Uterus (tissue), 2 donors: ENCODE results near the gene THAP4.

Source experiments
- POLR2A ChIP-seq, 2 donors: fragments of 450-650 bp; IDR thresholded peaks; one replicate each; pipeline ENCODE4 v1.6.1; 2016; ENCODE audit warnings: antibody characterized with exemption in 2 of 2, mild to moderate bottlenecking in 1 of 2, moderate library complexity in 1 of 2
- TF ChIP-seq, protein P1 (sequence below), 4 experiments: fragments of 200-600 bp in 2 of 4; fragments of 450-650 bp in 2 of 4; sonication (generic) in 2 of 4; IDR thresholded peaks; one replicate each; pipeline ENCODE4 v1.5.1; 2016 to 2019; ENCODE audit warnings: antibody characterized with exemption in 4 of 4, mild to moderate bottlenecking in 2 of 4, moderate library complexity in 1 of 4

DNA sequence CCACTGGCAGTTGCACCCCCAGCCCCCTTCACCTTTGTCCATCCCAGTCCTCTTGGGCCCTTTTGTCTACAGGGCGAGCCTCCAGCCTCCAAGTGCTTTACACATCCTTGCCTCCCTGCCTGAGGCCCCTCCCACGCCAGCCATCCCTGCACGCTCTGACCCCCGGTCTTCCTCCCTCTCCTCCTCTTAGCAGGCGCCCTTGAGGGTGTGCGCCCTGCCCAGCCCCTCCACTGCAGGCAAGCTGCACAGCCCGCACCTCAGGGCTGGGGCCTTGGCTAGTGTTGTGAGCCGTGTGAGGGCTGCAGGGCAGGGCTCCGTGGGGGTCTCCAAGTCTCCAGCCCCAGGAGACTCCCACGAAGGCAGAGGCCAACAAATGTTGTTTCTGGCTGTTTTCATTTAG, 71.5 kb downstream of the THAP4 start:
- TF ChIP-seq, protein P1, sequence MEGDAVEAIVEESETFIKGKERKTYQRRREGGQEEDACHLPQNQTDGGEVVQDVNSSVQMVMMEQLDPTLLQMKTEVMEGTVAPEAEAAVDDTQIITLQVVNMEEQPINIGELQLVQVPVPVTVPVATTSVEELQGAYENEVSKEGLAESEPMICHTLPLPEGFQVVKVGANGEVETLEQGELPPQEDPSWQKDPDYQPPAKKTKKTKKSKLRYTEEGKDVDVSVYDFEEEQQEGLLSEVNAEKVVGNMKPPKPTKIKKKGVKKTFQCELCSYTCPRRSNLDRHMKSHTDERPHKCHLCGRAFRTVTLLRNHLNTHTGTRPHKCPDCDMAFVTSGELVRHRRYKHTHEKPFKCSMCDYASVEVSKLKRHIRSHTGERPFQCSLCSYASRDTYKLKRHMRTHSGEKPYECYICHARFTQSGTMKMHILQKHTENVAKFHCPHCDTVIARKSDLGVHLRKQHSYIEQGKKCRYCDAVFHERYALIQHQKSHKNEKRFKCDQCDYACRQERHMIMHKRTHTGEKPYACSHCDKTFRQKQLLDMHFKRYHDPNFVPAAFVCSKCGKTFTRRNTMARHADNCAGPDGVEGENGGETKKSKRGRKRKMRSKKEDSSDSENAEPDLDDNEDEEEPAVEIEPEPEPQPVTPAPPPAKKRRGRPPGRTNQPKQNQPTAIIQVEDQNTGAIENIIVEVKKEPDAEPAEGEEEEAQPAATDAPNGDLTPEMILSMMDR (IDR thresholded peaks at IDR 0.05), result no peak
- TF ChIP-seq POLR2A (IDR thresholded peaks at IDR 0.05), result no peak
